Neural progenitor cell (in vitro differentiated cells): ENCODE results near the gene OAF. TPM values are rescaled to one million over a fixed set of nuclear protein-coding genes. Genes with fewer than 3 reads are reported as not detected.
"Not testable (repeated sequence)": the region's sequence is repeated elsewhere in the genome, so short reads cannot be mapped to it uniquely, and the experiment has no call there.

Experiments
- DNase-seq: peaks from one replicate; pipeline ENCODE4 v3.0.0-alpha.2; 2016; ENCODE audit warnings: low spot score
- H2AFZ ChIP-seq: fragments of 200-600 bp; sonication (generic); replicated peaks from 2 replicates; pipeline ENCODE4 v1.6.1; 2016; ENCODE audit warnings: antibody characterized with exemption
- H3F3A ChIP-seq: fragments of 200-600 bp; sonication (generic); 2 replicates; pipeline ENCODE4 v1.6.1; 2016; ENCODE audit warnings: antibody characterized with exemption, low read depth
- H3K27ac ChIP-seq: fragments of 200-600 bp; sonication (generic); 2 replicates; pipeline ENCODE4 v1.5.1; 2016; ENCODE audit warnings: mild to moderate bottlenecking
- H3K27me3 ChIP-seq: fragments of 200-600 bp; sonication (generic); 2 replicates; pipeline ENCODE4 v1.6.1; 2016; ENCODE audit warnings: mild to moderate bottlenecking, moderate library complexity
- H3K36me3 ChIP-seq: fragments of 200-600 bp; sonication (generic); 2 replicates; pipeline ENCODE4 v1.5.1; 2016
- H3K4me1 ChIP-seq: fragments of 200-600 bp; sonication (generic); 2 replicates; pipeline ENCODE4 v1.6.1; 2016; ENCODE audit warnings: mixed run types
- H3K4me2 ChIP-seq: fragments of 200-600 bp; sonication (generic); 2 replicates; pipeline ENCODE4 v1.6.1; 2016
- H3K4me3 ChIP-seq: fragments of 200-600 bp; sonication (generic); 2 replicates; pipeline ENCODE4 v1.5.1; 2016
- H3K79me2 ChIP-seq: fragments of 200-600 bp; sonication (generic); 2 replicates; pipeline ENCODE4 v1.6.1; 2016; ENCODE audit warnings: low read depth
- H3K9ac ChIP-seq: fragments of 200-600 bp; sonication (generic); 2 replicates; pipeline ENCODE4 v1.6.1; 2016
- H3K9me3 ChIP-seq: fragments of 200-600 bp; sonication (generic); 2 replicates; pipeline ENCODE4 v1.5.1; 2016; ENCODE audit warnings: low read depth
- H4K20me1 ChIP-seq: fragments of 200-600 bp; sonication (generic); 2 replicates; pipeline ENCODE4 v1.6.1; 2016; ENCODE audit warnings: low read depth
- H3K27ac Mint-ChIP-seq: 3 replicates; pipeline ENCODE4 v1.8.0; 2021; ENCODE audit warnings: mixed read lengths
- H3K27me3 Mint-ChIP-seq: 2 replicates; pipeline ENCODE4 v1.8.0; 2022; ENCODE audit warnings: low read depth, mild to moderate bottlenecking, inconsistent platforms, moderate library complexity, mixed read lengths; ENCODE audit not compliant: insufficient read depth
- H3K36me3 Mint-ChIP-seq: 3 replicates; pipeline ENCODE4 v1.8.0; 2021; ENCODE audit warnings: mixed read lengths
- H3K4me1 Mint-ChIP-seq: 3 replicates; pipeline ENCODE4 v1.8.0; 2021; ENCODE audit warnings: mixed read lengths
- H3K4me3 Mint-ChIP-seq: 3 replicates; pipeline ENCODE4 v1.8.0; 2021; ENCODE audit warnings: mild to moderate bottlenecking, moderate library complexity, mixed read lengths
- H3K9me3 Mint-ChIP-seq: 3 replicates; pipeline ENCODE4 v1.8.0; 2020; ENCODE audit warnings: mixed read lengths
- CTCF ChIP-seq: fragments of 200-600 bp; sonication (generic); IDR thresholded peaks from 2 replicates; pipeline ENCODE4 v1.5.1; 2017; ENCODE audit warnings: antibody characterized with exemption, mild to moderate bottlenecking
- EZH2 ChIP-seq: fragments of 200-600 bp; sonication (generic); IDR thresholded peaks from 2 replicates; pipeline ENCODE4 v1.6.1; 2017; ENCODE audit warnings: antibody characterized with exemption, mild to moderate bottlenecking, moderate library complexity
- EZH2phosphoT487 ChIP-seq: fragments of 200-600 bp; sonication (generic); IDR thresholded peaks from 2 replicates; pipeline ENCODE4 v1.6.1; 2017; ENCODE audit warnings: antibody characterized with exemption
- total RNA-seq: library from RNA; depleted of rRNA; stranded (reverse); fragments of >200 nt; gene quantifications from 2 replicates; pipeline ENCODE4 v1.2.3, GENCODE V29; 2015; ENCODE audit warnings: low replicate concordance

The OAF gene
- total RNA-seq, 1 donor from 2014 or later, result 0.47 TPM

DNA sequence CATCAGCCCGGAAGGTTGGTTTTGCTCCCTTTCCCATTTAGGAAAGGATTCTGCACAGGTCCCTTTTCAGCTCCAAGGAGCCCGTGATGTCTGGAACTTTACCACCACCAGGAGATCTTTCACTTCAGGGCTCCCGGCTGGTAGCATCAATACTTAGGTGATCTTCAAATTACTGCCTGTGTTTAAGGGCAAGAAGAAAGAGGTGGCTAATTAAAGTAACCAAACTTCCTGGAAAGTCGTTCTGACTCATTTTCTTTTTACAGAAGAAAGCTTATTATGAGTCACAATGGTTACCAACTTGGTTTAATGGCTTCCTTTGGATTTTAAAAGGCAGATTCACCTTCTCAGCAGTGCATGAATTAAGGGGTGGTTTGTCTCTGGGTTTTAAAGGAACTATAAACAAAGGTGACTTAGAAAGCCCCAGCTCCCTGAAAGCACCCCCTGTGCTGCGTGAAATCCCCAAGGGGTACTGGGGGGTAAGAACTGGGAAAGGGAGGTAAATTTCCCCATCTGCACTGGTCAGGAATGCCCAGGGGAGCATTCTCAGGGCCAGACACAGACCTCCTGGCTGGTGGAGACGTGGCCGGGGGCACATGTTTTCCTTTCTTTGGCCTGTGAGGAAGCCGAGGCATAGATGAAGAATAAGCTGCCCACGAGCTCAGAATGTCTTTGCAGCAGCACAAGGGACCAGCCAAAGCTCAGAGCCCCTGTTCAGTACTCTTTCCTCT is 37.9 kb downstream of the OAF start:
- H3K27ac Mint-ChIP-seq, result peak overlapping the region; percentile 34
- peaks cover 15% of the 10 kb centered on the region for H3K27me3 Mint-ChIP-seq
- no peaks in the 10 kb centered on the region for H3K79me2 ChIP-seq
- H3K4me1 ChIP-seq, result peaks cover 43% of the 10 kb centered on the region
- no peaks in the 10 kb centered on the region for H3K36me3 ChIP-seq
- no peaks in the 10 kb centered on the region for H3K27me3 ChIP-seq
- H3K4me3 Mint-ChIP-seq, result peak overlapping the region; percentile 22
- DNase-seq, result no peak
- H3K9me3 Mint-ChIP-seq, result no peaks in the 10 kb centered on the region
- H2AFZ ChIP-seq, result no peak overlapping the region
- H3F3A ChIP-seq, result peaks cover 34% of the 10 kb centered on the region
- no peaks in the 10 kb centered on the region for H4K20me1 ChIP-seq
- no peak overlapping the region for H3K9ac ChIP-seq
- peak overlapping the region; percentile 11 for H3K4me2 ChIP-seq
- peaks cover 19% of the 10 kb centered on the region for H3K4me1 Mint-ChIP-seq
- no peaks in the 10 kb centered on the region for H3K36me3 Mint-ChIP-seq
- no peak overlapping the region for H3K27ac ChIP-seq
- no peak overlapping the region for H3K4me3 ChIP-seq
- no peaks in the 10 kb centered on the region for H3K9me3 ChIP-seq
- TF ChIP-seq CTCF, result no peak
- no peak for TF ChIP-seq EZH2
- no peak for TF ChIP-seq EZH2phosphoT487

DNA sequence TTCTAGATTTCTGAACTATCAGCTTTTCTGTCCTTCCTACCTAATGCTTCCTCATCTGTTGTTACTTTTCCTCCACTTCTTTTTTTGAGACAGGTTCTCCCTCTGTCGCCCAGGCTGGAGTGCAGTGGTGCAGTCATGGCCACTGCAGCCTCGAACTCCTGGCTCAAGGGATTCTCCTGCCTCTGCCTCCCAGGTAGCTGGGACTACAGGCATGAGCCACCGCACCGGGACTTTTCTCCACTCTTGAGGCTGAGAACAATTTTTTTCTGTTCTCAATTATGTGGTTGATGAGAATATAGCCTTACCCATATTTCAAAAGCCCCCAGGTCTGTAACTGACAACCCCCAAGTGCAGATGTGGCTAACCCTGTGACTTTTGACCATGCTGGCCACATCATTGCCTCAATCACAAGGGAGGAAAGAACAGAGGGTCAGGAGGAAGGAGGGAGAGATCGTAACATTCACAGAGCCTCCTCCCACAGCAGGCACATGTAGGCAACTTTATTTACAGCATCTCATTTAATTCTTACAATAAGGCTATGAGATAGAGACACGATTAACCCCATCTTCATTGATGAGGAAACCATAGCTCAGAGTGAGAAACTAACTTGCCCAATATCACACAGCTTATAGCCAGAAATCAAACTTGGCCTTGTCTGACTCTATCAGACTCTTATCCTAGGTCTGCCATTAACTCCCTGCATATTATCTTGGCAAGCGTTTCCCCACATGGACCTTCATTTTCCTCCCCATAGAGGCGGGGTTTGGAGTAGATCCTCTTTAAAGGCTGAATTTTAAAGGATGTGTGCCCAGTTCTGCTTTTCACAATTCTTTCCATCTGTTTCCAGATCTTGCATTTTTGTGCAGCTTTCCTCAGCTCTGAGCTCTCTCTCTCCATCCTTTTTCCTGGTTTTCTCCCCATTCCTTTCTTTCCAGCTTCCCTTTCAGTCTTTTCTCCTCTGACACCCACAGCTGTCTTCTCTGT is 38.7 kb downstream of the OAF start:
- TF ChIP-seq CTCF (no peak), EZH2 (no peak), EZH2phosphoT487 (no peak)
- H3K27ac Mint-ChIP-seq, result no peak overlapping the region
- no peak for DNase-seq
- Histone ChIP-seq H3K9ac (no peak overlapping the region), H3K79me2 (no peaks in the 10 kb centered on the region), H3K4me1 (peaks cover 39% of the 10 kb centered on the region), H3F3A (peaks cover 34% of the 10 kb centered on the region), H2AFZ (no peak overlapping the region), H3K27me3 (no peaks in the 10 kb centered on the region), H3K4me2 (no peak overlapping the region), H3K4me3 (no peak overlapping the region), H3K9me3 (no peaks in the 10 kb centered on the region), H4K20me1 (no peaks in the 10 kb centered on the region), H3K27ac (no peak overlapping the region), H3K36me3 (no peaks in the 10 kb centered on the region)
- peak overlapping the region; percentile 22 for H3K4me3 Mint-ChIP-seq
- H3K36me3 Mint-ChIP-seq, result no peaks in the 10 kb centered on the region
- H3K4me1 Mint-ChIP-seq, result peaks cover 26% of the 10 kb centered on the region
- H3K9me3 Mint-ChIP-seq, result no peaks in the 10 kb centered on the region
- H3K27me3 Mint-ChIP-seq, result peaks cover 18% of the 10 kb centered on the region

- Histone ChIP-seq H3K4me1 (peaks cover 29% of the 10 kb centered on the region), H3F3A (peaks cover 22% of the 10 kb centered on the region), H3K27me3 (peaks cover 15% of the 10 kb centered on the region)
- H4K20me1 ChIP-seq, H3K9me3 ChIP-seq, H3K4me3 ChIP-seq, H3K9me3 Mint-ChIP-seq, DNase-seq, H3K9ac ChIP-seq, H2AFZ ChIP-seq, H3K27ac ChIP-seq, H3K36me3 Mint-ChIP-seq, H3K79me2 ChIP-seq, H3K4me3 Mint-ChIP-seq, H3K4me2 ChIP-seq, H3K36me3 ChIP-seq, H3K27ac Mint-ChIP-seq: not testable (repeated sequence)
- peaks cover 33% of the 10 kb centered on the region for H3K4me1 Mint-ChIP-seq
- peaks cover 19% of the 10 kb centered on the region for H3K27me3 Mint-ChIP-seq
Measured at GRCh38 chr11:120253377-120253776, 42.5 kb downstream of the OAF start.
